Measurements from ENCODE around the gene ARMC12. TPM values are rescaled to one million over a fixed set of nuclear protein-coding genes. Genes with fewer than 3 reads are reported as not detected.
A peak's percentile ranks its signal among the peaks of the same experiment; 100 is the strongest.

Gene ARMC12
- total and polyA plus RNA-seq, 2 of the 13 experiments (the other 11 are each of a cell fraction or from before 2014, with no cell fraction given): 1.3 TPM; not detected in 1

DNA sequence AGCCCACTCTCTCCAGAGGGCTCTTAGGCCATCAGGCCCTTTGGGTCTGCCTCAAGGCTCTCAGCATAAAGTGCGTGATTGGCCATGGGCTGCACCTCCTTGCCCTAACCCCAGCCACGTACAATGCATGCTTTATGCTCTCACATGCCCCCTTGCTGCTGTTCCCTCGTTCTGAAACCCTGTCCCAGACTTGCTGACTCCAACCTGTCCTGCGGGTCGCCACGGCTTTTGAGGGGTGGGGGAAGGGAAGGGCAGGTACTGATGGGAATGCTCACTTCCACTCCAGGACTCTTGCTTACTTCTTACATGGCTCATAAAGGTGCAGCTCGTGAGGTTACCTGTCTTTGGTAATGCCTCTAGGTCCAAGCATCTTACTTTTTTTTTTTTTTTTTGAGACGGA, 6.0 kb downstream of the ARMC12 start (continued):
- TF ChIP-seq SALL1 (CRISPR knock-in tag; IDR thresholded peaks at IDR 0.05): peak; percentile 30; the same call in 1 of the 2 replicates
- TF ChIP-seq, protein P1, sequence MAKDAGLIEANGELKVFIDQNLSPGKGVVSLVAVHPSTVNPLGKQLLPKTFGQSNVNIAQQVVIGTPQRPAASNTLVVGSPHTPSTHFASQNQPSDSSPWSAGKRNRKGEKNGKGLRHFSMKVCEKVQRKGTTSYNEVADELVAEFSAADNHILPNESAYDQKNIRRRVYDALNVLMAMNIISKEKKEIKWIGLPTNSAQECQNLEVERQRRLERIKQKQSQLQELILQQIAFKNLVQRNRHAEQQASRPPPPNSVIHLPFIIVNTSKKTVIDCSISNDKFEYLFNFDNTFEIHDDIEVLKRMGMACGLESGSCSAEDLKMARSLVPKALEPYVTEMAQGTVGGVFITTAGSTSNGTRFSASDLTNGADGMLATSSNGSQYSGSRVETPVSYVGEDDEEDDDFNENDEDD (CRISPR knock-in tag; IDR thresholded peaks at IDR 0.05; ENCODE audit: borderline replicate concordance): peak; percentile 60; the same call in 1 of the 2 replicates
- no peak for TF ChIP-seq FOXC1 (CRISPR knock-in tag; IDR thresholded peaks at IDR 0.05; ENCODE audit: borderline replicate concordance)
- peak; percentile 64 for TF ChIP-seq MED8 (CRISPR knock-in tag; IDR thresholded peaks at IDR 0.05; ENCODE audit: insufficient replicate concordance)
- TF ChIP-seq RAD21 (CRISPR knock-in tag; IDR thresholded peaks at IDR 0.05): 0 out of 2 replicates have a peak, but pooled peaks have one; percentile 14
- TF ChIP-seq ELF4 (CRISPR knock-in tag; IDR thresholded peaks at IDR 0.05; ENCODE audit: borderline replicate concordance): no peak
- TF ChIP-seq, protein P2, sequence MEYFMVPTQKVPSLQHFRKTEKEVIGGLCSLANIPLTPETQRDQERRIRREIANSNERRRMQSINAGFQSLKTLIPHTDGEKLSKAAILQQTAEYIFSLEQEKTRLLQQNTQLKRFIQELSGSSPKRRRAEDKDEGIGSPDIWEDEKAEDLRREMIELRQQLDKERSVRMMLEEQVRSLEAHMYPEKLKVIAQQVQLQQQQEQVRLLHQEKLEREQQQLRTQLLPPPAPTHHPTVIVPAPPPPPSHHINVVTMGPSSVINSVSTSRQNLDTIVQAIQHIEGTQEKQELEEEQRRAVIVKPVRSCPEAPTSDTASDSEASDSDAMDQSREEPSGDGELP (IDR thresholded peaks at IDR 0.05; ENCODE audit: borderline replicate concordance, low read depth): peak; percentile 7; the same call in 1 of the 2 replicates
- TF ChIP-seq, protein P3, sequence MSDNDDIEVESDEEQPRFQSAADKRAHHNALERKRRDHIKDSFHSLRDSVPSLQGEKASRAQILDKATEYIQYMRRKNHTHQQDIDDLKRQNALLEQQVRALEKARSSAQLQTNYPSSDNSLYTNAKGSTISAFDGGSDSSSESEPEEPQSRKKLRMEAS (IDR thresholded peaks at IDR 0.05): peak; percentile 56
- TF ChIP-seq ZNF883 (CRISPR knock-in tag; IDR thresholded peaks at IDR 0.05; ENCODE audit: not compliant biosample characterization): peak; percentile 81
- peak; percentile 77; the same call in 1 of the 2 replicates for TF ChIP-seq ZNF572 (CRISPR knock-in tag; IDR thresholded peaks at IDR 0.05)
- TF ChIP-seq ZFY (CRISPR knock-in tag; IDR thresholded peaks at IDR 0.05): peak; percentile 41; the same call in 1 of the 2 replicates
- TF ChIP-seq MTA1 (CRISPR knock-in tag; IDR thresholded peaks at IDR 0.05; ENCODE audit: borderline replicate concordance): 0 out of 2 replicates have a peak, but pooled peaks have one; percentile 28
- TF ChIP-seq POGZ (CRISPR knock-in tag; IDR thresholded peaks at IDR 0.05): 0 out of 2 replicates have a peak, but pooled peaks have one; percentile 20
- no peak for TF ChIP-seq ZBTB21 (CRISPR knock-in tag; IDR thresholded peaks at IDR 0.05)
- no peak for TF ChIP-seq ZNF253 (CRISPR knock-in tag; IDR thresholded peaks at IDR 0.05; ENCODE audit: borderline replicate concordance)
- TF ChIP-seq ZFX (CRISPR knock-in tag; IDR thresholded peaks at IDR 0.05; ENCODE audit: low read depth): peak; percentile 56; the same call in 1 of the 2 replicates
- 0 out of 2 replicates have a peak, but pooled peaks have one; percentile 57 for TF ChIP-seq TARDBP (CRISPR knock-in tag; IDR thresholded peaks at IDR 0.05)
- peak; percentile 68; the same call in 1 of the 2 replicates for TF ChIP-seq ZNF598 (CRISPR knock-in tag; IDR thresholded peaks at IDR 0.05; ENCODE audit: borderline replicate concordance)
- no peak for TF ChIP-seq DNMT3B (CRISPR knock-in tag; conservative IDR thresholded peaks at IDR 0.05)
- TF ChIP-seq ATF7-NPFF (CRISPR knock-in tag; IDR thresholded peaks at IDR 0.05; ENCODE audit: low read depth): 0 out of 2 replicates have a peak, but pooled peaks have one; percentile 23
- TF ChIP-seq, protein P4, sequence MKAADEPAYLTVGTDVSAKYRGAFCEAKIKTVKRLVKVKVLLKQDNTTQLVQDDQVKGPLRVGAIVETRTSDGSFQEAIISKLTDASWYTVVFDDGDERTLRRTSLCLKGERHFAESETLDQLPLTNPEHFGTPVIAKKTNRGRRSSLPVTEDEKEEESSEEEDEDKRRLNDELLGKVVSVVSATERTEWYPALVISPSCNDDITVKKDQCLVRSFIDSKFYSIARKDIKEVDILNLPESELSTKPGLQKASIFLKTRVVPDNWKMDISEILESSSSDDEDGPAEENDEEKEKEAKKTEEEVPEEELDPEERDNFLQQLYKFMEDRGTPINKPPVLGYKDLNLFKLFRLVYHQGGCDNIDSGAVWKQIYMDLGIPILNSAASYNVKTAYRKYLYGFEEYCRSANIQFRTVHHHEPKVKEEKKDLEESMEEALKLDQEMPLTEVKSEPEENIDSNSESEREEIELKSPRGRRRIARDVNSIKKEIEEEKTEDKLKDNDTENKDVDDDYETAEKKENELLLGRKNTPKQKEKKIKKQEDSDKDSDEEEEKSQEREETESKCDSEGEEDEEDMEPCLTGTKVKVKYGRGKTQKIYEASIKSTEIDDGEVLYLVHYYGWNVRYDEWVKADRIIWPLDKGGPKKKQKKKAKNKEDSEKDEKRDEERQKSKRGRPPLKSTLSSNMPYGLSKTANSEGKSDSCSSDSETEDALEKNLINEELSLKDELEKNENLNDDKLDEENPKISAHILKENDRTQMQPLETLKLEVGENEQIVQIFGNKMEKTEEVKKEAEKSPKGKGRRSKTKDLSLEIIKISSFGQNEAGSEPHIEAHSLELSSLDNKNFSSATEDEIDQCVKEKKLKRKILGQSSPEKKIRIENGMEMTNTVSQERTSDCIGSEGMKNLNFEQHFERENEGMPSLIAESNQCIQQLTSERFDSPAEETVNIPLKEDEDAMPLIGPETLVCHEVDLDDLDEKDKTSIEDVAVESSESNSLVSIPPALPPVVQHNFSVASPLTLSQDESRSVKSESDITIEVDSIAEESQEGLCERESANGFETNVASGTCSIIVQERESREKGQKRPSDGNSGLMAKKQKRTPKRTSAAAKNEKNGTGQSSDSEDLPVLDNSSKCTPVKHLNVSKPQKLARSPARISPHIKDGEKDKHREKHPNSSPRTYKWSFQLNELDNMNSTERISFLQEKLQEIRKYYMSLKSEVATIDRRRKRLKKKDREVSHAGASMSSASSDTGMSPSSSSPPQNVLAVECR (CRISPR knock-in tag; IDR thresholded peaks at IDR 0.05; ENCODE audit: borderline replicate concordance): peak; percentile 16; the same call in 1 of the 2 replicates
- TF ChIP-seq RXRA (CRISPR knock-in tag; IDR thresholded peaks at IDR 0.05): 0 out of 2 replicates have a peak, but pooled peaks have one; percentile 24
- TF ChIP-seq, protein P5, sequence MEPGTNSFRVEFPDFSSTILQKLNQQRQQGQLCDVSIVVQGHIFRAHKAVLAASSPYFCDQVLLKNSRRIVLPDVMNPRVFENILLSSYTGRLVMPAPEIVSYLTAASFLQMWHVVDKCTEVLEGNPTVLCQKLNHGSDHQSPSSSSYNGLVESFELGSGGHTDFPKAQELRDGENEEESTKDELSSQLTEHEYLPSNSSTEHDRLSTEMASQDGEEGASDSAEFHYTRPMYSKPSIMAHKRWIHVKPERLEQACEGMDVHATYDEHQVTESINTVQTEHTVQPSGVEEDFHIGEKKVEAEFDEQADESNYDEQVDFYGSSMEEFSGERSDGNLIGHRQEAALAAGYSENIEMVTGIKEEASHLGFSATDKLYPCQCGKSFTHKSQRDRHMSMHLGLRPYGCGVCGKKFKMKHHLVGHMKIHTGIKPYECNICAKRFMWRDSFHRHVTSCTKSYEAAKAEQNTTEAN (CRISPR knock-in tag; conservative IDR thresholded peaks at IDR 0.05): peak; percentile 74; the same call in 1 of the 2 replicates

Data from HepG2 (cell line).